Cerebellar cortex (tissue), 1 donor: ENCODE measurements around the gene HMOX2.

Experiments used
- DNase-seq: peaks from one replicate; pipeline ENCODE4 v3.0.0-alpha.2; 2015; ENCODE audit warnings: low spot score

The HMOX2 gene

GRCh38 chr16:4505356-4506147 is 29.4 kb downstream of the HMOX2 start:
- DNase-seq = no peak

GRCh38 chr16:4506450-4506849 is 30.3 kb downstream of the HMOX2 start:
- peak; percentile 93 for DNase-seq

DNA sequence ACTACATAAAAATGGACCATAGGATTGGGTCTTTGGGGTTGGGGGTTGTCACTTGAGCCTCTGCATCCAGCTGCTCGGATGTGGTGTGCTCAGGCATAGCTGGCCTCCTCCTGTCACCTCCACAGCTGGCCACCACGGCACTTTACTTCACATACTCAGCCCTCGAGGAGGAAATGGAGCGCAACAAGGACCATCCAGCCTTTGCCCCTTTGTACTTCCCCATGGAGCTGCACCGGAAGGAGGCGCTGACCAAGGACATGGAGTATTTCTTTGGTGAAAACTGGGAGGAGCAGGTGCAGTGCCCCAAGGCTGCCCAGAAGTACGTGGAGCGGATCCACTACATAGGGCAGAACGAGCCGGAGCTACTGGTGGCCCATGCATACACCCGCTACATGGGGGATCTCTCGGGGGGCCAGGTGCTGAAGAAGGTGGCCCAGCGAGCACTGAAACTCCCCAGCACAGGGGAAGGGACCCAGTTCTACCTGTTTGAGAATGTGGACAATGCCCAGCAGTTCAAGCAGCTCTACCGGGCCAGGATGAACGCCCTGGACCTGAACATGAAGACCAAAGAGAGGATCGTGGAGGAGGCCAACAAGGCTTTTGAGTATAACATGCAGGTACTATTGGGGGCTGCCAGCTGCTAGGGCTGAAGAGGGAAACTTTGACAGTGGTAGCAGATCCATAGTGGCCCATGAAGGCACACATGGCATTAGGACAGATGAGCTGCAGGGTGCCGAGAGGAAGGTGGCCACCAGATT is 31.6 kb downstream of the HMOX2 start:
- DNase-seq = no peak

- DNase-seq = no peak
Observed at GRCh38 chr16:4508806-4509205, 32.6 kb downstream of the HMOX2 start.

DNA sequence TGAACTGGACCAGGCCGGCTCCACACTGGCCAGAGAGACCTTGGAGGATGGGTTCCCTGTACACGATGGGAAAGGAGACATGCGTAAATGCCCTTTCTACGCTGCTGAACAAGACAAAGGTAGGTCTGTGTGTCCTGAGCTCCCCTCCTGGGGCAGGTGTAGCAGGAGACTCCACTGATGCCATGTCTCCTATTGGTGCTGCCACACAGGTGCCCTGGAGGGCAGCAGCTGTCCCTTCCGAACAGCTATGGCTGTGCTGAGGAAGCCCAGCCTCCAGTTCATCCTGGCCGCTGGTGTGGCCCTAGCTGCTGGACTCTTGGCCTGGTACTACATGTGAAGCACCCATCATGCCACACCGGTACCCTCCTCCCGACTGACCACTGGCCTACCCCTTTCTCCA is 33.2 kb downstream of the HMOX2 start:
- no peak for DNase-seq

GRCh38 chr16:4510131-4510530 is 33.9 kb downstream of the HMOX2 start:
- no peak for DNase-seq

DNA sequence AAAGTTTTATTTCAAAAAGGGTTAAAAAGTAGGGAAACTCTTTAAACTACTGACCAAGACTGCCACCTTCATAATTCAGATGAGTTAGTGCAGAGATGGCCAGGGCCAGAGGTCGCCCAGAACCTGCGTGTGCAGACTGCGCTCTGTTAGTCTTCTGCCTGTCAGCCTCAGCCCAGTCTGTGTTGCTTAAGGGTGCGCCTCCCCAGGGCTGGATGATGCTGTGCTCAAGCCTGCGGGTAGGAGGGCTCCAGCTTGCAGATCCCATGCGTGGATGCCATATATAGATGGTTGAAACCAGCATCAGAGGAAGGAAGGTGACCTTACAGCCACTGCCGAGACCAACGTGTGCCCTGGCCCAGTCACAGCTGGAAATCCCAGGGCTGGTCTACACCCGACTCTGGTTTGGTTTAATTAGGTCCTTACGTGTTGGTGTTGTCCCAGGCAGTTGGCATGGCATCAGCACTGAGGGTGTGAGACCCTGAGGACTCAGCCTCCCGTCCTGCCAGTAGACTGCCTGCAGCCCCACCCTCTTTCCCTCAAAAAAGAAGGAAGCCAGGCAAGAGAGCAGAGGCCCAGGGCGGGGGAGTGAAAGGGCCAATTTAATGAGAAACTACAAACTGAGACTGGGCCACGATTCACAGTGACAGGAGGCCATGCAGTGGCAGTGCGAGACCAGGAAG is 34.7 kb downstream of the HMOX2 start:
- DNase-seq = no peak

GRCh38 chr16:4511441-4512082 is 35.4 kb downstream of the HMOX2 start:
- peak; percentile 75 for DNase-seq

GRCh38 chr16:4512473-4512872 is 36.3 kb downstream of the HMOX2 start:
- no peak for DNase-seq

DNA sequence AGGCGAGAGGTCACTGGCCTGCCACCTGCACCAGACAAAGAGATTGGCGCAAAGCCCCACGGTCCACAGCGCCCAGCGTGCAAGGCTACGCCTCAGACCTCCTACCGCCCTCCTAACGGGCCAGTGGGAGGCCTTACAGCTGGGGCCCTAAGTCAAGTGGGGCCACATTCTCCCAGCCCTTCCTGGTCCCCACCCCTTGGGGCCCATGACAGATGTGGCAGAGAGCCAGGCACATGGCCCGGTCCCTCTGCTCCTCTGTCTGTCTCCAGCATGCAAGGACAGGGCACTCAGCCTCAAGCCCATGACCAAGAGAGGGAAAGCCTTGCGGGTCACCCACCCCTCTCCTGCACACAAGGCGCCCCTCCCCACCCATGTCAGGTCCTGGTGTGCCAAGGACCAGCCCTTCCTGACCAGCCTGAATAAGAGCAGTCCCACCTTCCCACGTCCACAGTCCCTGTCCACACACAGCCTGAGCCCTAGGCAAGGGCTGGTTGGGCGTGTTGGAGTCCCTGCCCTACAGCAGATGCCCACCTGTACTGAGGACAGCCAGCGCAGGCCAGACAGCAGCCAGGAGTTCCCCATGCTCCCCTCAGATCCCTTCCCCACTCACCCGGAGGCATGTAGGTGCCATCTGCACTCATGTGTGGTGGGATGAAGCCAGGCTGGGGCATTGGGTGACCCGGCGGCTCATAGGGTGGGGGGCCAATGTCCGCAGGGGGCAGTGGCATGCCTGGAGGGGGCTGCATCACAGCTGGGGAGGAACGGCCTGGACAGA is 37.1 kb downstream of the HMOX2 start:
- DNase-seq = no peak

- no peak for DNase-seq
Observed at GRCh38 chr16:4513881-4514280, 37.7 kb downstream of the HMOX2 start.

GRCh38 chr16:4514606-4515005 is 38.4 kb downstream of the HMOX2 start:
- no peak for DNase-seq

DNA sequence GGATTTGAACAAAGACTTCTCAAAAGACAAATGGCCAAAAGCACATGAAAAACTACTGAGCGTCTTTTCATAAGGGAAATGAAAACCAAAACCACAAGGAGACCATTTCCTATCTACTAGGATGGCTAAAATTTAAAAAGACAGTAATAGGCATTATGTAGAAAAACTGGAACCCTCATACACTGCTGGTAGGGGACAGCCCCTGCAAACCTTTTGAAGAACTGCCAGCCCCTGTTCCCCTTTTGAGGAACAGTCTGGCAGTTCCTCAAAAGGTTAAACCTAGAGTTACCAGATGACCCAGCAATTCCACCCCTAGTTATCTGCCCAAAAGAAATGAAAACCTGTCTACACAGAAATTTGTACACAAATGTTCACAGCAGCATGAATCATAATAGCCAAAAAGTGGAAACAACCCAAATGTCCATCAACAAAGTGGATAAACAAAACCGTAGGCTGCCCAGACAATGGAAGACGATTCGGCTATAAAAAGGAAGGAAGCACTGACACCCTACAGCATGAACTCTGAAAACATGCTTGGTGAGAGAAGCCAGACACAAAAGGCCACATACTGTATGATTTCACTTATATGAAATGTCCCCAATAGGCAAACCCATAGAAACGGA is 39.5 kb downstream of the HMOX2 start:
- no peak for DNase-seq

DNA sequence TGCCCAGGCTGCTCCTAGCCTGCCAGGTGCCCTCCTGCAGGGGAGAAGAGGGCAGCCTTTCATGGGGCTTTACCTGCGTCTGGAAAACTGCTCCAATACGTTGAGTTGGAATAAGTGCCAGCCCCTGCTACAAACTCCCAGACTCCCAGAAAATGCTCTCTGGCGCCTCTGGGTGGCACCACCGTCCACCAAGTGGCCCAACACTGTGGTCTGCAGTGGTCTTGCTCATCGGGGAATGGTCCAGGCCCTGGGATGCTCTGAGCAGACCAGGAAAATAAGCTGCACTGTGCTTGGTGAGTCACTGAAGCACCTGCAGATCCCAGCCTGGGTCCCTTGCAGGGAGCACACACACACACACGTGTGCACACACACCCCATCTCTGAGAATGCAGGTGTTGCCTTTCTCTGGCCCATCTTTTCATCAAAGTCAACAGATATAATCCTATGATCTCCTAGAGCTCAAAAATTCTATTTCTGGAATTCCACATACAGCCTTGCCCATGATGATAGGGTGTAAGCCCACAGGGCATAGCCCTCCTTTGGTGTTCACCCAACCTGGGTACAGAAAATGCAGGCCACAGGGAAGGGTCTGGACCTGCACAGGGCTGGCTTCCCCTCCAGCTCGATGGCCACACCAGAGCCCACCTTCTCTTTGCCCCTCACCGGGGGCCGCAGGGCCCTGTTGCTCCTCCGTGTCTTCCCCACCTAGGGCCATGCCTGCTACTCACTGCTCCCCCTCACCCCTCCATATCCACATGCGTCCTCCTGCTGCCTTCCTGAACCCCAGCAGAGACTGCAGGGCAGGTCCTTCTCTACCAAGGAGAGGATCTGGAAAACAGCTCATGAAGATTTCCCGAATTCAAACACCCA is 41.8 kb downstream of the HMOX2 start:
- DNase-seq = peak; percentile 88

GRCh38 chr16:4519274-4520058 is 43.3 kb downstream of the HMOX2 start:
- DNase-seq = no peak

- DNase-seq = no peak
Observed at GRCh38 chr16:4520913-4521312, 44.7 kb downstream of the HMOX2 start.

DNA sequence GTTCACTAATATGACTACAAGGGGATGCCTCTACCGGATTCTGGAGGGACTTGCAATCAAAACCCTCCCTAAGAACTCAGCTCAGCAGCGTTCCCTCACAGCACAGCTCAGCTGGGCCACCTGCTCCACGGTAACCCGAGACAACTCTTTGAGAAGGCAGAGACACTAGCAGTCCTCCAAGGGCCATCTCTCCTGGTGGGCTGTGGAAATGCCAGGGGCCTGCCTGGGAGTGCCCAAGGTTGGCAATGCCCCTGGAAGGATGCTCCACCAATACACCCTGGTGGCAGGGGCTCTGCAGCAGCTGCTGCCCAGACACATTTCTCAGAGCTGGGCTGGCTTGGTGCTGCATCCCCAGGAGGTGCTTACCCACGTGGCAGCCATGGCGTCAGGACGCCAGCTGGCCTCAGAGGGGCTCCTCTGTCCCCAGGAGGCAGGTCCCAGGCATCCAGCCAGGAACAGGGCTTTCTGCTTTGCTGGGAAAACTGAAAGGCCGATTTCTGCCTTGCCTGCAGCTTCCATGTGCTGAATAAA is 45.9 kb downstream of the HMOX2 start:
- DNase-seq = peak; percentile 86

DNA sequence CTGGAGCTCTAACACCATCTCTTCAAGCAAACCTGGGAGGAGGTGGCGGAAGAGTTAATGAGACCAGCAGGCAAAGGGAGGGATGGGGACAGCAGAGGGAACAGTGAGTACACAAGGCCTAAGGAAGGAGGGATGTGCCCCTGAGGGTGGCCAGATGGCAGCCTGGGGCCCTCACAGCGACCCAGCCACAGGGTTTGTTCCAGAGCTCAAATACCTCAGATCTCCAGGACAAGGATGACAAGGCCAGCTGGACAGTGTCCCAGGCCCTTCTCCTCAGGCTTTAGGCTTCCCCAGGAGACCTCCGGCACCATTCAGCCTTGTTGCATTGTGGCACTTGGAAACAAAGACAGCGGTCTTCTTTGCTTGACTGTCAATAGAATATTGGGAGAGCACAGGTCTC is 47.5 kb downstream of the HMOX2 start:
- DNase-seq = peak; percentile 93

DNA sequence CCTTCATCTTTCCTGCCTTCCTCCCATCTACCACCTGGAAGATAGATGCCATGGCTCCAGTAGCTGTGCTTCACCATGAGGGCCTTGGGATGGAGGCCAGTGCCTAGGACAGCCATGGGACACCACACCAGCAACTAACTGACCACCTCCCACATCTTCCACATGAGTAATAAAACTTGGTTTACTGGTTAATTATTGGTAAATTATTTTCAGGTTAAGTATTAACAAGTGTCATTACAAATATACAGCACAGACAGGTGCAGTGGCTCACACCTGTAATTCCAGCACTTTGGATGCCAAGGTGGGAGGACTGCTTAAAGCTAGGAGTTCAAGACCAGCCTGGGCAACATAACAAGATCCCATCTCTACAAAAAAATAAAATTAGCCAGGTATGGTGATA is 48.4 kb downstream of the HMOX2 start:
- no peak for DNase-seq
